ENCODE measurements around the gene EFCAB8.
"Not testable (repeated sequence)": the region's sequence is repeated elsewhere in the genome, so short reads cannot be mapped to it uniquely, and the experiment has no call there.

EFCAB8 gene

GRCh38 chr20:32845786-32846185, 12.9 kb upstream of the EFCAB8 start:
- H3K27me3 ChIP-seq (ENCODE audit: control insufficient read depth, insufficient read depth, low read length): no peaks in the 10 kb centered on the region
- H3K9ac ChIP-seq (ENCODE audit: low read depth, low read length): no peak overlapping the region
- no peaks in the 10 kb centered on the region for H3K4me1 ChIP-seq (ENCODE audit: control insufficient read depth, insufficient read depth, low read length)
- H3K4me3 ChIP-seq (ENCODE audit: low read depth, low read length): no peak overlapping the region
- H3K36me3 ChIP-seq (ENCODE audit: control insufficient read depth, insufficient read depth, low read length): peaks cover 7% of the 10 kb centered on the region
- no peaks in the 10 kb centered on the region for H3K9me3 ChIP-seq (ENCODE audit: control insufficient read depth, insufficient read depth, low read length)

- peaks cover 4% of the 10 kb centered on the region for H3K36me3 ChIP-seq (ENCODE audit: control insufficient read depth, insufficient read depth, low read length)
These were observed 11.9 kb upstream of the EFCAB8 start for GRCh38 chr20:32846852-32847251.

GRCh38 chr20:32847964-32848363, 10.8 kb upstream of the EFCAB8 start:
- H3K9ac ChIP-seq (ENCODE audit: low read depth, low read length): no peak overlapping the region
- no peaks in the 10 kb centered on the region for H3K4me1 ChIP-seq (ENCODE audit: control insufficient read depth, insufficient read depth, low read length)
- H3K4me3 ChIP-seq (ENCODE audit: low read depth, low read length): no peak overlapping the region
- no peaks in the 10 kb centered on the region for H3K9me3 ChIP-seq (ENCODE audit: control insufficient read depth, insufficient read depth, low read length)
- H3K27me3 ChIP-seq (ENCODE audit: control insufficient read depth, insufficient read depth, low read length): no peaks in the 10 kb centered on the region
- peaks cover 4% of the 10 kb centered on the region for H3K36me3 ChIP-seq (ENCODE audit: control insufficient read depth, insufficient read depth, low read length)

More at GRCh38 chr20:32846852-32847251, 11.9 kb upstream of the EFCAB8 start:
- Histone ChIP-seq H3K27me3 (ENCODE audit: control insufficient read depth, insufficient read depth, low read length) (no peaks in the 10 kb centered on the region), H3K9ac (ENCODE audit: low read depth, low read length) (no peak overlapping the region), H3K4me1 (ENCODE audit: control insufficient read depth, insufficient read depth, low read length) (no peaks in the 10 kb centered on the region), H3K4me3 (ENCODE audit: low read depth, low read length) (no peak overlapping the region), H3K9me3 (ENCODE audit: control insufficient read depth, insufficient read depth, low read length) (no peaks in the 10 kb centered on the region)

GRCh38 chr20:32848846-32849245, 9.9 kb upstream of the EFCAB8 start:
- Histone ChIP-seq H3K27me3 (ENCODE audit: control insufficient read depth, insufficient read depth, low read length) (no peaks in the 10 kb centered on the region), H3K36me3 (ENCODE audit: control insufficient read depth, insufficient read depth, low read length) (peaks cover 4% of the 10 kb centered on the region), H3K4me3 (ENCODE audit: low read depth, low read length) (no peak overlapping the region), H3K9me3 (ENCODE audit: control insufficient read depth, insufficient read depth, low read length) (no peaks in the 10 kb centered on the region), H3K4me1 (ENCODE audit: control insufficient read depth, insufficient read depth, low read length) (no peaks in the 10 kb centered on the region), H3K9ac (ENCODE audit: low read depth, low read length) (no peak overlapping the region)

GRCh38 chr20:32849577-32849976, 9.1 kb upstream of the EFCAB8 start:
- Histone ChIP-seq H3K36me3 (ENCODE audit: control insufficient read depth, insufficient read depth, low read length) (peaks cover 4% of the 10 kb centered on the region), H3K27me3 (ENCODE audit: control insufficient read depth, insufficient read depth, low read length) (no peaks in the 10 kb centered on the region), H3K4me3 (ENCODE audit: low read depth, low read length) (no peak overlapping the region), H3K9me3 (ENCODE audit: control insufficient read depth, insufficient read depth, low read length) (no peaks in the 10 kb centered on the region), H3K9ac (ENCODE audit: low read depth, low read length) (no peak overlapping the region), H3K4me1 (ENCODE audit: control insufficient read depth, insufficient read depth, low read length) (no peaks in the 10 kb centered on the region)

GRCh38 chr20:32855387-32855786, 3.3 kb upstream of the EFCAB8 start:
- H3K27me3 ChIP-seq (ENCODE audit: control insufficient read depth, insufficient read depth, low read length): no peaks in the 10 kb centered on the region
- peaks cover 12% of the 10 kb centered on the region for H3K4me1 ChIP-seq (ENCODE audit: control insufficient read depth, insufficient read depth, low read length)
- no peaks in the 10 kb centered on the region for H3K9me3 ChIP-seq (ENCODE audit: control insufficient read depth, insufficient read depth, low read length)
- no peaks in the 10 kb centered on the region for H3K36me3 ChIP-seq (ENCODE audit: control insufficient read depth, insufficient read depth, low read length)
- no peak overlapping the region for H3K4me3 ChIP-seq (ENCODE audit: low read depth, low read length)
- no peak overlapping the region for H3K9ac ChIP-seq (ENCODE audit: low read depth, low read length)

- Histone ChIP-seq H3K36me3 (ENCODE audit: control insufficient read depth, insufficient read depth, low read length) (no peaks in the 10 kb centered on the region), H3K9ac (ENCODE audit: low read depth, low read length) (no peak overlapping the region), H3K27me3 (ENCODE audit: control insufficient read depth, insufficient read depth, low read length) (no peaks in the 10 kb centered on the region), H3K4me1 (ENCODE audit: control insufficient read depth, insufficient read depth, low read length) (peaks cover 12% of the 10 kb centered on the region), H3K4me3 (ENCODE audit: low read depth, low read length) (peak overlapping the region; percentile 10), H3K9me3 (ENCODE audit: control insufficient read depth, insufficient read depth, low read length) (no peaks in the 10 kb centered on the region)
These were observed 534 bp upstream of the EFCAB8 start for GRCh38 chr20:32858189-32858588.

- Histone ChIP-seq H3K4me1 (ENCODE audit: control insufficient read depth, insufficient read depth, low read length) (peaks cover 12% of the 10 kb centered on the region), H3K9ac (ENCODE audit: low read depth, low read length) (no peak overlapping the region), H3K9me3 (ENCODE audit: control insufficient read depth, insufficient read depth, low read length) (no peaks in the 10 kb centered on the region), H3K27me3 (ENCODE audit: control insufficient read depth, insufficient read depth, low read length) (no peaks in the 10 kb centered on the region), H3K36me3 (ENCODE audit: control insufficient read depth, insufficient read depth, low read length) (no peaks in the 10 kb centered on the region), H3K4me3 (ENCODE audit: low read depth, low read length) (no peak overlapping the region)
These were observed 2.7 kb downstream of the EFCAB8 start for GRCh38 chr20:32861446-32861845.

GRCh38 chr20:32869562-32869961, 10.8 kb downstream of the EFCAB8 start:
- H3K36me3 ChIP-seq (ENCODE audit: control insufficient read depth, insufficient read depth, low read length): no peaks in the 10 kb centered on the region
- no peaks in the 10 kb centered on the region for H3K9me3 ChIP-seq (ENCODE audit: control insufficient read depth, insufficient read depth, low read length)
- H3K27me3 ChIP-seq (ENCODE audit: control insufficient read depth, insufficient read depth, low read length): no peaks in the 10 kb centered on the region
- H3K4me3 ChIP-seq (ENCODE audit: low read depth, low read length): no peak overlapping the region
- H3K4me1 ChIP-seq (ENCODE audit: control insufficient read depth, insufficient read depth, low read length): peaks cover 2% of the 10 kb centered on the region
- H3K9ac ChIP-seq (ENCODE audit: low read depth, low read length): no peak overlapping the region

- H3K27me3 ChIP-seq (ENCODE audit: control insufficient read depth, insufficient read depth, low read length); H3K36me3 ChIP-seq (ENCODE audit: control insufficient read depth, insufficient read depth, low read length); H3K9ac ChIP-seq (ENCODE audit: low read depth, low read length); H3K4me3 ChIP-seq (ENCODE audit: low read depth, low read length); H3K4me1 ChIP-seq (ENCODE audit: control insufficient read depth, insufficient read depth, low read length); H3K9me3 ChIP-seq (ENCODE audit: control insufficient read depth, insufficient read depth, low read length): not testable (repeated sequence)
These were observed 11.8 kb downstream of the EFCAB8 start for GRCh38 chr20:32870526-32870925.

GRCh38 chr20:32870985-32871384, 12.3 kb downstream of the EFCAB8 start:
- Histone ChIP-seq H3K36me3 (ENCODE audit: control insufficient read depth, insufficient read depth, low read length) (no peaks in the 10 kb centered on the region), H3K27me3 (ENCODE audit: control insufficient read depth, insufficient read depth, low read length) (no peaks in the 10 kb centered on the region), H3K4me1 (ENCODE audit: control insufficient read depth, insufficient read depth, low read length) (peaks cover 2% of the 10 kb centered on the region), H3K9ac (ENCODE audit: low read depth, low read length) (no peak overlapping the region), H3K9me3 (ENCODE audit: control insufficient read depth, insufficient read depth, low read length) (no peaks in the 10 kb centered on the region), H3K4me3 (ENCODE audit: low read depth, low read length) (no peak overlapping the region)

GRCh38 chr20:32871627-32872160, 13.0 kb downstream of the EFCAB8 start:
- H3K9me3 ChIP-seq (ENCODE audit: control insufficient read depth, insufficient read depth, low read length): no peaks in the 10 kb centered on the region
- H3K36me3 ChIP-seq (ENCODE audit: control insufficient read depth, insufficient read depth, low read length): no peaks in the 10 kb centered on the region
- no peak overlapping the region for H3K4me3 ChIP-seq (ENCODE audit: low read depth, low read length)
- H3K4me1 ChIP-seq (ENCODE audit: control insufficient read depth, insufficient read depth, low read length): peaks cover 2% of the 10 kb centered on the region
- no peaks in the 10 kb centered on the region for H3K27me3 ChIP-seq (ENCODE audit: control insufficient read depth, insufficient read depth, low read length)
- no peak overlapping the region for H3K9ac ChIP-seq (ENCODE audit: low read depth, low read length)

Data from iPS-15b (cell line).